ENCODE results near the gene TMEM150C.
"Not testable (repeated sequence)": the region's sequence is repeated elsewhere in the genome, so short reads cannot be mapped to it uniquely, and the experiment has no call there.

The TMEM150C gene

DNA sequence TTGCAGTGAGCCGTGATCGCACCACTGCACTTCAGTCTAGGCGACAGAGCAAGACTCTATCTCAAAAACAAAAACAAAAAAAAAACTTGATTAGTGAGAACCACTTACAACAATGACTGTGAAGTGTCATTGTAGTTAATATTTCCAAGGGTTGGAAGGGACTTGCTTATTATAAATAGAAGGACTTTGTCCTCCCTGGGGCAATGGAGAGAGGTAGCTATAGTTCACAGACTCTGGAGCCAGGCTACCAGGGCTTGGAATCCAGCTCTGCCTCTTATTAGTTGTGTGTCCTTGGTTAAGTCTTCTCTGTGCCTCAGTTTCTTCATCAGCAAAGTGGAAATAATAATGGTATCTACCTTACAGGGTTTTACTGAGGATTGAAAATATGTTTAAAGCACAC, 51.6 kb downstream of the TMEM150C start:
- DNase-seq: no peak

DNA sequence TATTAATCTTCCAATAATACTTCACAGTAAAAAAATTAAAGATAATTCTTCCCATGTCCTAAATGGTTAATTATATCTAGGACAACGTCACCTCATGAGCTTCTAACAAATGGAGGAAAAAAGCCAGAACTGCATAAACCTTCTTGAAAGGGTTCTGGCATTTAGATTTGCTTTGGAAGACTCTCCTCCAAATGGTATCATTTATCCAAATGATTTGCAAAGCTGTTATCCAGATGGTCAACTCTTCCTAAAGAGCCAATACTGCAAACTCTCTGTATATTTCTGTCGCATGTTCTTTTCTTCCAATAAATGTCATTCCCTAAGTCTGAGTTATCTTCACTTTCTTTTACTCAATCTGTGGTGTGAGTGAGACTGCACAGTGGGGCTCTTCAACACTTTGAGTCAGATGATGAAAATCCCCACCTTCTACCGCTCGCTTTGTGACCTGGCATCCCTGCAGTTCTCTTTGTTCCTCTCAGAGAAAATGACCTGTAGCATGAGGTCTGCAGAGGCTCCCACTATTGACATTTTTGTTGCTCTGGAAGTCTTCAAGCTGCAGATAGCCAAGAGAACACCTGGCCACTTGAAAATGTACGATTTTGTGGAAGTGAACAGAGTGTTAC, 52.9 kb downstream of the TMEM150C start:
- no peak for DNase-seq

DNA sequence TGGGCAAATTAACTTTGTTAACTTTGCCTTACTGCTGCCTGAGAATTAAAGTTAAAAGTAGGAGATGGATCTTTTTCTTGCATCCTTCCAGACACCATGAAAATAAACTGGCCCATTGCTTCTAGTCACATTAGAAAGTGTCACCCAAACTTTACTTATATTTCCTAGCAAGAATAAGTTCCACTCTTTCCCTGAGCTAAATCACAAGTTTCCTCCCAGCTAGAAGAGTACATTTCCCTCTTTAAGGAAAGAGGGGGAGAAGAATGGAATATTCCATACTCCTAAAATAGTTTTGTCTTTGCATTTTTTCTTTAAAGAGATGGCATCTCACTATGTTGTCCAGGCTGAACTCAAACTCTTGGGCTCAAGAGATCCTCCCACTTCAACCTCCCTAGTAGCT, 53.8 kb downstream of the TMEM150C start:
- no peak for DNase-seq

DNA sequence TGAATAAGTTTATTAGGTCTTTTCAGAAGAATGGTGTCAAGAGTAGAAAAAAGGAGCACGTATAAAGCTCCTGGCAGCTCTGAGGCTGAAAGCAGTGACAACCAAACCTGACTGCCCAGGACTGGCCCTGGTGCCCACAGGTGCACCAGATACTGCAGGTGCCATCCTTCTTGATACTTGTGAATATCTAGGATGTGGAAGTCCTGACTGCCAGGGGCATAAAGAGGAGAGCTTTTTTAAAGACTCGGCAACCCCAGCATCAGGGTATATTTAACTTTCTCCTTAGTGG, 60.7 kb downstream of the TMEM150C start:
- no peak for DNase-seq

DNA sequence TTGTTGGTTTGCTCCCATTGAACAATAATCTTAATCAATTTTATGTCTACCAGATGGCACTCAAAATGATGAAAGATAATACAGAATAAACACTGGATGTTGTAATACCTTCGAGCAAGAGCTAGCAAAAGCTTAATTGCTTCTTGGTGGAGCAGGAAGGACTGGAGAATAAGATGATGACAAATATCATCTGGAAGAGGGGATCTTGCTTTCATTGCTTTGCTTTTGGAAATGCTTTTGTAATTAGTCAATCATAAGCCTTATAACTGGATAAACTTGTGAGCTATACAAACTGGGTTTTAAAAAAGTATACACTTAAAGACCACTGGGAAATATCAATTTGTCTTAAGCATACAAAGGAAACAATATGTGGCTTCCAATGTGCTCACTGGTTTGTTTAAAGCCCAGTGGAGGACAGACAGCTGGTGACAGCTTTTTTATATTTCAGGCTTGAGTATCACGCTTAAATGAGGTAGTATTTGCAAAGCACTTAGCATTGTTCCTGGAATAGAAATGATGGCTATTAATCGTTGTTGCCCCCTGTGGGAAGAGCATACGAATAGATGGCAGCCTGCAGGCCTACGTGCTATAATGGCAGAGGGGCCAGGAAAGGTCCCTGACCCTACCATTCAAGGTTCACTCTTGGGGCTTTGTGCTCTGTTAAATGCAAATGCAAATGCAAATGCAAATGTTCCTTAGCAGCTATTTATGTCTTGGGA, 61.2 kb downstream of the TMEM150C start:
- DNase-seq: no peak

DNA sequence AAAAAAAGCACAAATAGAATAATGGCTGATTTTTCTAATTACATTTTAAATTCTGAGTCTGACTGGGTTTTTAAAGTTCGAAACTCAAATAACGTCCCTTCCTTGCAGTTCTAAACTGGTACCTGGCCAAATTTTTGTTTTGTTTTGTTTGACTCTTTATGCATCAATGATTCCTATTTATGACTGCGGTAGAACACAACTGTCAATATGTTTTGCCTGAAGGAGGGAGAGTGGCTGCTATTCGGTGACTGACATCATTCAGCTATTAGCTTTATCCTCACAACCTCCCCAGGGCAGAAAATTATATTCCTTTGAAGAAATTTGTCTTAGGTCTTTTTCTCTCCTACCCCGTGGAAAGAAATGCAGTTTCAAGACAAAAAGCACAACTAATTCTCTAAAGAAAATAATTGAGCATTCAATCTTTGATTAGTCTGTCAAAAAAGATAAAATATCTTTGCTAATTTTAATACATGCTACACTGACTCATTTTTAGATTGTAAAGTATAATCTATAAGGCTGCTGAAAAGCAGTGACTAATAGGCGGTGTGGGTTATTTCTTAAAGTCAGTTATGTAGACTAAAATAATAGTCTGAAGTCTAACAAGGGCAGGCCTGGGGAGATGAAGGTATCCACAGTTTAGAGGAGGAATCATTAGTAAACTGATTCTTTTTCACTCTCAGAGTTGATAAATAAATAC, 61.9 kb downstream of the TMEM150C start:
- no peak for DNase-seq

DNA sequence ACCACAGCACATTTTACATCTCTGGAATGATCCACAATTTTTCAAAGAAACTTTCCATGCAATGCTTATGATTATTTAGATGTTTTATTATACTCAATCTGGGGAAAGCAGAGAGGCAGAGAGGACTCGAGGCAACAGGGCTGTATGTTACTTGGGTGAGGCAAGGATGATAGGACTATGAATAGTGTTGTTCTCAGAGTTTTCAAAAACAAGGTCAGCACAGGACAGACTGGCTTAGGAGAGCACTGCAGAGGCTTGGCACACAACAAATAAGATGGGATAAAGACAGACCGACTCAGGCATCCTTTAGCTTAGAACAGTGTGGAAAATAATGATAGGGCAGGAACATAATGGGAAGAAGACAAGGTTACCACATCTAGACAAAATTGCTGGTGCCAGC, 65.4 kb downstream of the TMEM150C start:
- no peak for DNase-seq

DNA sequence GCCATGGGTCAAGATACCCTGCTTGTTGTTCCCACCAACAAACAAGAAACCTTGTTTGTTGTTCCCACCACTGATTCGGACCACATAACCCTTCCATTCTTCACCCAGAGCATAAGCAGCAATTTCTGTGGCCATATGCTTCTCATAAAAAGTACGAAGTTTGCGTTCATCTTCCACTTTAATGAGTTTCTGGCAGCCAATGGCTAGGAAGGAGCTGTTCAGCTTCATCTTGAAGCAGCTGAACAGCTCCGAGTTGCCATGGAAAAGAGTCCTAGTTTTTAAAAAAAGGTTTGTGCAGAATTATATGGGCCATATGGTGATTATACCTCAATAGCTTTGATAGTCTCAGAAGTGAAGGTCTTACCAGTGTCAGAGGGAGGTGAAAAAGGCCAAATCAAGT, 66.1 kb downstream of the TMEM150C start:
- DNase-seq: no peak

DNA sequence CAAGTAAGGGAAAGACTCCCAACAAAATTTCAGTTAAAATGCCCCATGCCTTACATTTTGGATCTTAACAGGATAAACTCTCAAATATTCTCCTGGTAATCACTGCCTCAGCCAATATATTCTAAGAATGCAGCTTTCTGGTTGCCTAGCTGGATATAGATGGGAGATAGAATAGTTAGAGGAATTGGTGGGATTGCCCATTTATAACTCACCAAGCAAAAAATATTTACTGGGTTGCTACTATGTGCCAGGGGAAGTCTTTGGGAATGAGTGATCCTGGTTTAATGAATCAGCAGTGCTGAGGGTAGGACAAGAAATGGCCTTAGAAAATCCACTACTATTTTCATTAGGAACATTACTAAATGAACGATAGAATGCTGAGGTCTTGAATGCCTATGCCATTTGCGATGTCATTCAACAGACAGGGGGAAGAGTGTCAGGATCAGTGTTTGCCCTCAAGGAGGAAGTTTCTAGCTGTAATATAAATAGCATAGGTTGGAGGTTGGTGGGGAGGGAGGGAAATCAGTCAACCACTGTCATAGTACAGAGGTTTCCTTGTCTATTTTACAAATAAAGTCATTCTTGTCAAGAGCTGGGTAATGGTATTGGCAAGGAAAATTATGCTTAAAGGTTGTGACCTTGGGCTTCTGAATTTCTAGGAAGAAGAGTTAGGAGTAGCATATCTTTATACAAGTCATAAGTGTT, 67.9 kb downstream of the TMEM150C start:
- no peak for DNase-seq

DNA sequence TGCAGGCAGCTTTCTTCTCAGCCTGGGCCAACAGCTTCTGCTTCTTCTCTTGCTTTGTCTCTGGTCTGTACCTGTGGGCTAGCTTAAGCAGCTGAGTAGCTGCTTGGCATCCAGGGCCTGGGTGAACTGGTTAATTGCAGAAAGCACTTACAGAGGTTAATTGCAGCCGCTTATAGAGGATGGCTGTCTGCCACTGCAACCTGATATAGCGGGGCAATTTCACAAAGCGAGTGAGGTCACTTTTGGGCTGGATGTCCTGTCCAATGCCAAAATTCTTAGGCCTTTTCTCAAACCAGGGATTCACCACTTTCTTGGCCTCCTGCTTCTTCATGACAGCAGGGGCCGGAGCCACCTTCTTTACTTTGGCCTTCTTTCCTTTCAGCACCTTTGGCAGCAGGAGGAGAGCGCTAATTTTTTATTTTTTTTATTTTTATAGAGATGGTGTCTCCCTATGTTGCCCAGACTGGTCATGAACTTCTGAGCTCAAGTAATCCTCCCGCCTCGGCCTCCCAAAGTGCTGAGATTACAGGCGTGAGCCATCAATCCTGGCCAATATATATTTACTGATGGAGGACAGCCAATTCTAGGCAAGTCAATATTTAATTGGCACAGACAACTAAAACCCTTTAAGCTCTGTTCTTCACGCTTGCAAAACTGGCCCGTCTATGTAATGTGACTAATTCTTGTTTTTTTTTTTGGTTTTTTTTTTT, 70.4 kb downstream of the TMEM150C start:
- no peak for DNase-seq

DNA sequence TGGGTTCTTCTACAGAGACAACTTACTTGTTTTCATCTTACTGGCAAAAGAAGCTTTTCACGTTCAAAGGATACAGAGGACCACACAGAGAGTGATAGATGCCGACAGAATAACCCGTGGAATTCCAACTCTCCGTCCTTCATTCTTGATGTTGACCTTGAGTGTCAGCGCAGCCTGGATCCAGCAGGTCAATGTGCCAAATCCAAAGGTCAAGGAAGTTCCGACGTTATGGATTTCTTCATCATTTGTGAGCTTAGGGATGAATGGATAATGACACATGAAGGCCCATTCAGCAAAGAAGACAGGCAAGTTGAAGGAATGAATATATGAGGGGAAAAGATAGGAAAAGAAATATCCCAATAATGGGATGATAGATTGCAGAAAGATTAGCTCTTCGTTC, 71.8 kb downstream of the TMEM150C start:
- DNase-seq: no peak

DNA sequence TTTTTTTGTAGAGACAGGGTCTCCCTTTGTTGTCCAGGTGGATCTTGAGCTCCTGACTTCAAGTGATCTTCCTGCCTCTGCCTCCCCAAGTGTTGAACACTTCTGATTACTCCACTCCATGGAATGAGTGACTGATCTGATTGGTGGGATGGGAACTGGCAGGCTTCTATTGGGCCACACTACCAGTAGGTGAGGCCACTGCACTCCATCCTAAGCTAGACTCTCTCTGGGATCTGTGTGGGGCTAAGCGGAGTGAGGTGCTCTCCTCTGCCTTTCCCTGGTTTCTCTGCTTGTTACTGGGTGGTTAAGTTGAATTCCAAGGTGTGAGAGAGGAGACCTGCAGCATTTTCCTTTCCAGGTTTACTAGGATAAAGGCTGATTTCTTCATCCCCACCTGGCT, 72.7 kb downstream of the TMEM150C start:
- DNase-seq: no peak

DNA sequence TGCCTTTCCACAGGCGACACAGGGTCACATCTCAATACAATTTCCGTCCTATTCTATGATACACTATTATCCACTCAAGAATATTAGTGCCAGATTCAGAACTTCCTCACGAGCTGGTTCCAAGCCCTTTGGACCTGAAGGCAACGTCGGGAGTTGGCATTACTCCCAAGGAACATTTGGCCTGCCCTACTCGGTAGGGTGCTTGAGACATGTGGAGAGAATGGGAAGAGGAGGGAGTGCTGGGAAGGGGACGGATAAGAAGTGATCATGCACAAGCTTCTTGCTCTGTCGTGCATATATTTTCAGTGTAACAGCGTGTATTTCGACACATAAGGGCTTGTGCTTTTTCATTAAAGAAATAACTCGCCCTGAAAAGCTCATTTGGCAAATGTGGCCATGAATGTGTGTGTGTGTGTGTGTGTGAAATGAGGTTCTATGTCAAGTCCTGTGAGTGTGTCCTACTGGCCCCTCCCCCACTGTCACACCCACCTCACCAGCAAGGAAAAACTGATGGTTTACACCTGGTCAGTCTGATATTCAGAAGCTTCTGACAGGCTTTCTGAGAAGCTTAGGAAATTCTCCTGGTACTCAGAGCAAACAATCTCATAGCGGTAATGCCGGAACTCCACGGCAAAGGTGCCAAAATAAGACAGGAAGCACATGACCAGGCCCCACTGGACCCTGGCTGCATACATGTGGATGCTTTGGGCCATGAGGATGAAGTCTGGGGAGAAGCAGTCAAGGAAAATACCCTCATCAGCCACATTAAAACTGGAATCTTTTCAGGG, 76.6 kb downstream of the TMEM150C start:
- DNase-seq: no peak

DNA sequence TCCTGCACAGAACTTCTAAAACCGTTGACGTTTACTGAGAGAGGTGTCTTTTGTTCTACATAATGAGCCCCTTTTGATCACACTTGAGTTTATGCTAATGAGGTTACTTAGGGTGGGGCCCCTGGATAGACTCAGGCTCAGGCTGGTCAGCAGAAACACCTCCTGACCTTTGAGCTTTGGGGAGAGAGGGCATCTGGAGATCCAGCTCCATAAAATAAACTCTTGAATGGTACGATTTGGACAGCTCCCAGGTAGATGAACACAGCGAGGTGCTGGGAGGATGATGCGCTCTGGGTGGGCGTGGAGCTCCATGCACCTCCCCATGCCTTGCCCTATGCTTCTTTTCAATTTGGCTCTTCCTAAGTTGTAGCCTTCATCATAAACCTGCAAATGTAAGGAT, 79.4 kb downstream of the TMEM150C start:
- no peak for DNase-seq

DNA sequence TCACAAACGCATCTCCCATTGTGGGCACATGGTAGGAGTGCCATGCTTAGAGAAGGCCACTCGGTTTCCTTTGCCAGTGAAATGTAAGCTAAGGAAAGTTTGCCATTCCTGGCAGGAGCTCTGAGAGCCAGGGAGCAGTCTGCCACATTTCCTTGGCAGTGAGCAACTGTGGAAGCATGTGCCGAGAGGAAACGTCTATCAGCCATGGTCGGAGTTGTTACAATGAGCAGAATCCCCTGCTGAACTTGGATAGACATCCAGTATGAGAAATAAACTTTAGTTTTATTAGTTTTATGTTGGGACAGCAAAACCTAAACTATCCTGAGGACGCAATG, 80.3 kb downstream of the TMEM150C start:
- DNase-seq: no peak

DNA sequence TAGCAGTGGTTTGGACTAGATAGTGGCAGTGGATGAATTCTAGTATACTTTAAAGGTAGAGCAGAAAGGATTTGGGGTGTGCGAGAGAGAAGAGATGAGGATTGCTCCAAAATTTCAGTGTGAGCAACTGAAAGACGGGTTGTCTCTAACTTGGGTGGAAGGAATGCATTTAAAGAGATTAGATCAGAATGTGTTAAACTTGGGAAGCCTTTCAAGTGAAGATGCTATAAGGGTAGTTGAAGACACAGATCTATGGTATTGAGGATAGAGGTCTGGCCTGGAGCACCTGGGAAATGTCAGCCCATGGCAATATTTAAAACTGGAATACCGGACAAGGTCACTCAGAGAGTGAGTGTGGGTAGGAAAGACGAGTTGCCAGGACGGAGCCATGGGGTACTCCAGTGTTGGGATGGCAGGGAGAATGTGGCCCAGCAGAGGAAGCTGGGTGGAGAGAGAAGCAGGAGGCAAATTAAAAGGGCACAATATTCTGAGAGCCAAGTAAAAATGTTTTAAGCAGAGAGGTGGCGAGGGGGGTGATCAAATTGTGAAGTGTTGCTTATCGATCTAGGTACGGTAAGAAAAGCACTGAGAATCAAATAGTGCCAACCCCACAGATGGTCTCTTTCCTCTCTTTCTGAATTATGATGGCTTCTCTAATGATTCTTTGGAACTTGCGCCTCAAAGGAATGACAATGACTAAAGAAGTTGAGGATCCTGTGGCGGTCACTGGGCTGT, 80.8 kb downstream of the TMEM150C start:
- no peak for DNase-seq

DNA sequence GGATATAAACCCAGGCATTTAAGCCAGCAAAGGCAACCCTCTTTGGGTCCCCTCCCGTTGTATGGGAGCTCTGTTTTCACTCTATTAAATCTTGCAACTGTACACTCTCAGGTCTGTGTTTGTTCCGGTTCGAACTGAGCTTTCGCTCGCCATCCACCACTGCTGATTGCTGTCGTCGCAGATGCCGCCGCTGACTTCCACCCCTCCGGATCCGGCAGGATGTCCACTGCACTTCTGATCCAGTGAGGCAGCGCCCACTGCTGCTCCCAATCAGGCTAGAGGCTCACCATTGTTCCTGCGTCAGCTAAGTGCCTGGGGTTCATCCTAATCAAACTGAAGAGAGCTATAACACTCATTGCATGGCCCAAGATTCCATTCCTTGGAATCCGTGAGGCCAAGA, 82.2 kb downstream of the TMEM150C start:
- DNase-seq: no peak

DNA sequence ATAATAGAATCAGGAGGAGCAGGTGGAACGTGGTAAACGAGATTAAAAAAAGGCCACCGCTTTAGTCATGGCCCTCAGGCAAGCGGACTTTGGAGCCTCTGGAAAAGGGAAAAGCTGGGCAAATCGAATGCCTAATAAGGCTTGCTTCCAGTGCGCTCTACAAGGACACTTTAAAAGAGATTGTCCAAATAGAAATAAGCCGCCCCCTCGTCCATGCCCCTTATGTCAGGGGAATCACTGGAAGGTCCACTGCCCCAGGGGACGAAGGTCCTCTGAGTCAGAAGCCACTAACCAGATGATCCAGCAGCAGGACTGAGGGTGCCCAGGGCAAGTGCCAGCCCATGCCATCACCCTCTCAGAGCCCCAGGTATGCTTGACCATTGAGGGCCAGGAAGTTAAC, 84.3 kb downstream of the TMEM150C start:
- DNase-seq: not testable (repeated sequence)

DNA sequence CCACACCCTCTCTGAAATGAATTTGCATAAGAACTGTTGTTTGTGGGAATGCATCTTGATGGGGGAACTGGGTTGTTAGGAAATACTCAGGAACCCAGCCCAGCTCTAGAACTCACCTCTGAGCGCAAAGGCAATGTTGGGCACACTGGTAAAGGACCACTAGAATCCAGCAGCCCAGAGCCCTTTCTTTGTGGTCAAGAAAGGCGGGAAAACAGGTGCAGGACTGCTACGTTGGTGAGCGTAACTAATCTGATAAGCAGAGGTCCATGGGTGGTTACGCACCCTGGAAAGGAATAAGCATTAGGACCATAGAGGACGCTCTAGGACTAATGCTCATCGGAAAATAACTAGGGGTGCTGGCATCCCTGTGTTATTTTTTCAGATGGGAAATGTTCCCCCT, 85.9 kb downstream of the TMEM150C start:
- DNase-seq: not testable (repeated sequence)

DNA sequence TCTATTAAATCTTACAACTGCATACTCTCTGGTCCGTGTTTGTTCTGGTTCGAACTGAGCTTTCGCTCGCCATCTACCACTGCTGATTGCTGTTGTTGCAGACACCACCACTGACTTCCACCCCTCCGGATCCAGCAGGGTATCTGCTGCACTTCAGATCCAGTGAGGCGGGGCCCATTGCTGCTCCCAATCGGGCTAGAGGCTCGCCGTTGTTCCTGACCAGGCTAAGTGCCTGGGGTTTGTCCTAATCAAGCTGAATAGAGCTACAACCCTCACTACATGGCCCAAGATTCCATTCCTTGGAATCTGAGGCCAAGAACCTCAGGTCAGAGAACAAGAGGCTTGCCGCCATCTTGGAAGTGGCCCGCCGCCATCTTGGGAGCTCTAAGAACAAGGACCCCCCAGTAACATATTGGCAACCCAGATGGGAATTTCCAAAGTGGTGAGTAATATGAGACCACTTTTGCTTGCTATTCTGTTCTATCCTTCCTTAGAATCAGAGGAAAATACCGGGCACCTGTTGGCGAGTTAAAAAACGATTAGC, 88.1 kb downstream of the TMEM150C start:
- DNase-seq: no peak

DNA sequence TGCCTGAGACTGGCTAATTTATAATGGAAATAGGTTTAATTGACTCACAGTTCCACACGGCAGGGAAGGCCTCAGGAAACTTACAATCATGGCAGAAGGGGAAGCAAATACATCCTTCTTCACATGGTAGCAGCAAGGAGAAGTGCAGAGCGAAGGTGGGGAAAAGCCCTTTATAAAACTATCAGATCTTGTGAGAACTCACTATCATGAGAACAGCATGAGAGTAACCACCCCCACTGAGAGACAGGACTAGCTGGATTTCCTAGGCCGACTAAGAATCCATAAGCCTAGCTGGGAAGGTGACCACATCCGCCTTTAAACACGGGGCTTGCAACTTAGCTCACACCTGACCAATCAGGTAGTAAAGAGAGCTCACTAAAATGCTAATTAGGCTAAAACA, 88.7 kb downstream of the TMEM150C start:
- not testable (repeated sequence) for DNase-seq
